Neural cell (in vitro differentiated cells): ENCODE results near the gene HAGHL.

Source experiments
- EP300 ChIP-seq: fragments of 450-650 bp; conservative IDR thresholded peaks from 2 replicates; pipeline ENCODE4 v1.6.1; 2014; ENCODE audit warnings: antibody characterized with exemption, mild to moderate bottlenecking, moderate library complexity; ENCODE audit not compliant: poor library complexity, severe bottlenecking
- POLR2AphosphoS5 ChIP-seq: IDR thresholded peaks from 2 replicates; pipeline ENCODE4 v1.6.1; 2012
- TF ChIP-seq, protein P1 (sequence below): fragments of 450-650 bp; IDR thresholded peaks from 2 replicates; pipeline ENCODE4 v1.5.1; 2014; ENCODE audit warnings: antibody characterized with exemption, mild to moderate bottlenecking, moderate library complexity; ENCODE audit not compliant: poor library complexity, severe bottlenecking
- TF ChIP-seq, protein P2 (sequence below): IDR thresholded peaks from 2 replicates; pipeline ENCODE4 v1.6.1; 2012; ENCODE audit warnings: borderline replicate concordance

DNA sequence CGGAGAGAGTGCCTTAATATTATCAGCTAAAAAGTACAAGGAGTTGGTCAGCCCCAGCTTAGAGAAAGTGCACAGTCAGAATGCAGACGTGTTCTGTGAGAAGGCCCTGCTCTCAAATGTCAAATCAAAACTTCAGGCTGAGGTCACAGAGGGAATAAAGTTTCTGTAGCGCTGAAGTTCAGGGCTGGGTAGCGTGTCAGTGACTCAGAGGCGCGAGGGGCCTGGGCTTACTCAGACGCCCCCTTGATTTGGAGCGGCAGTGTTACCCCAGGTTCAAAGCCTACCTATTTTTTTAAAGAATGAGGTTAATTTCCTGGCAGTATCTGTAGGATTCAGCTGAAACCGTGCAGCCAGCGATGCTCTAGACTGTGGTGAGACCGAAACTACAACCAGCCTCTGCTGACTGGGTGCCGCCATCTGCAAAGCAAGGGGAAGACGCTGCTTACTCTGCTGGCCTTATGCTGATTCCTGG is 9.1 kb downstream of the HAGHL start:
- TF ChIP-seq, protein P1, sequence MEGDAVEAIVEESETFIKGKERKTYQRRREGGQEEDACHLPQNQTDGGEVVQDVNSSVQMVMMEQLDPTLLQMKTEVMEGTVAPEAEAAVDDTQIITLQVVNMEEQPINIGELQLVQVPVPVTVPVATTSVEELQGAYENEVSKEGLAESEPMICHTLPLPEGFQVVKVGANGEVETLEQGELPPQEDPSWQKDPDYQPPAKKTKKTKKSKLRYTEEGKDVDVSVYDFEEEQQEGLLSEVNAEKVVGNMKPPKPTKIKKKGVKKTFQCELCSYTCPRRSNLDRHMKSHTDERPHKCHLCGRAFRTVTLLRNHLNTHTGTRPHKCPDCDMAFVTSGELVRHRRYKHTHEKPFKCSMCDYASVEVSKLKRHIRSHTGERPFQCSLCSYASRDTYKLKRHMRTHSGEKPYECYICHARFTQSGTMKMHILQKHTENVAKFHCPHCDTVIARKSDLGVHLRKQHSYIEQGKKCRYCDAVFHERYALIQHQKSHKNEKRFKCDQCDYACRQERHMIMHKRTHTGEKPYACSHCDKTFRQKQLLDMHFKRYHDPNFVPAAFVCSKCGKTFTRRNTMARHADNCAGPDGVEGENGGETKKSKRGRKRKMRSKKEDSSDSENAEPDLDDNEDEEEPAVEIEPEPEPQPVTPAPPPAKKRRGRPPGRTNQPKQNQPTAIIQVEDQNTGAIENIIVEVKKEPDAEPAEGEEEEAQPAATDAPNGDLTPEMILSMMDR = no peak
- TF ChIP-seq POLR2AphosphoS5 (no peak), EP300 (no peak)
- TF ChIP-seq, protein P2, sequence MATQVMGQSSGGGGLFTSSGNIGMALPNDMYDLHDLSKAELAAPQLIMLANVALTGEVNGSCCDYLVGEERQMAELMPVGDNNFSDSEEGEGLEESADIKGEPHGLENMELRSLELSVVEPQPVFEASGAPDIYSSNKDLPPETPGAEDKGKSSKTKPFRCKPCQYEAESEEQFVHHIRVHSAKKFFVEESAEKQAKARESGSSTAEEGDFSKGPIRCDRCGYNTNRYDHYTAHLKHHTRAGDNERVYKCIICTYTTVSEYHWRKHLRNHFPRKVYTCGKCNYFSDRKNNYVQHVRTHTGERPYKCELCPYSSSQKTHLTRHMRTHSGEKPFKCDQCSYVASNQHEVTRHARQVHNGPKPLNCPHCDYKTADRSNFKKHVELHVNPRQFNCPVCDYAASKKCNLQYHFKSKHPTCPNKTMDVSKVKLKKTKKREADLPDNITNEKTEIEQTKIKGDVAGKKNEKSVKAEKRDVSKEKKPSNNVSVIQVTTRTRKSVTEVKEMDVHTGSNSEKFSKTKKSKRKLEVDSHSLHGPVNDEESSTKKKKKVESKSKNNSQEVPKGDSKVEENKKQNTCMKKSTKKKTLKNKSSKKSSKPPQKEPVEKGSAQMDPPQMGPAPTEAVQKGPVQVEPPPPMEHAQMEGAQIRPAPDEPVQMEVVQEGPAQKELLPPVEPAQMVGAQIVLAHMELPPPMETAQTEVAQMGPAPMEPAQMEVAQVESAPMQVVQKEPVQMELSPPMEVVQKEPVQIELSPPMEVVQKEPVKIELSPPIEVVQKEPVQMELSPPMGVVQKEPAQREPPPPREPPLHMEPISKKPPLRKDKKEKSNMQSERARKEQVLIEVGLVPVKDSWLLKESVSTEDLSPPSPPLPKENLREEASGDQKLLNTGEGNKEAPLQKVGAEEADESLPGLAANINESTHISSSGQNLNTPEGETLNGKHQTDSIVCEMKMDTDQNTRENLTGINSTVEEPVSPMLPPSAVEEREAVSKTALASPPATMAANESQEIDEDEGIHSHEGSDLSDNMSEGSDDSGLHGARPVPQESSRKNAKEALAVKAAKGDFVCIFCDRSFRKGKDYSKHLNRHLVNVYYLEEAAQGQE = no peak
